Caki2 (cell line): ENCODE results near the gene TMEM18. TPM values are rescaled to one million over a fixed set of nuclear protein-coding genes. Genes with fewer than 3 reads are reported as not detected.

Experiments used
- DNase-seq: peaks from one replicate; pipeline ENCODE4 v3.0.0-alpha.2; 2015; ENCODE audit warnings: low read depth
- in situ Hi-C: cut with HindIII; loops from 2 replicates; pipeline ENCODE4 v1.10.0; 2016; ENCODE audit warnings: low sequenced_read_pairs, low pct_unique_long_range_greater_than_20kb, mixed read lengths
- total RNA-seq: library from RNA; depleted of rRNA; stranded (reverse); fragments of >200 nt; shearing (Covaris generic); gene quantifications from 2 replicates; pipeline ENCODE4 v1.2.3, GENCODE V29; 2014; ENCODE audit warnings: low replicate concordance

Gene TMEM18
- total RNA-seq, 1 experiment from 2014 or later: 31.3 TPM

GRCh38 chr2:628651-629050, 48.6 kb downstream of the TMEM18 start:
- in situ Hi-C loops: no loop called here
- no peak for DNase-seq

GRCh38 chr2:627926-628560, 49.2 kb downstream of the TMEM18 start:
- no peak for DNase-seq
- in situ Hi-C loops: no loop called here

GRCh38 chr2:627340-627709, 49.9 kb downstream of the TMEM18 start:
- in situ Hi-C loops: no loop called here
- DNase-seq: no peak

- in situ Hi-C loops: no loop called here
Observed at GRCh38 chr2:626491-627339, 50.5 kb downstream of the TMEM18 start.

GRCh38 chr2:625415-626333, 51.5 kb downstream of the TMEM18 start:
- DNase-seq: no peak
- in situ Hi-C loops: no loop called here

More at GRCh38 chr2:626491-627339, 50.5 kb downstream of the TMEM18 start:
- no peak for DNase-seq

GRCh38 chr2:624551-625347, 52.5 kb downstream of the TMEM18 start:
- in situ Hi-C loops: no loop called here
- DNase-seq: no peak

- DNase-seq: no peak
Observed at GRCh38 chr2:624096-624495, 53.1 kb downstream of the TMEM18 start.

GRCh38 chr2:623130-623922, 53.9 kb downstream of the TMEM18 start:
- in situ Hi-C loops: no loop called here
- no peak for DNase-seq

More at GRCh38 chr2:624096-624495, 53.1 kb downstream of the TMEM18 start:
- in situ Hi-C loops: no loop called here

GRCh38 chr2:622357-622756, 54.8 kb downstream of the TMEM18 start:
- in situ Hi-C loops: no loop called here

GRCh38 chr2:621303-622099, 55.7 kb downstream of the TMEM18 start:
- in situ Hi-C loops: no loop called here

More at GRCh38 chr2:622357-622756, 54.8 kb downstream of the TMEM18 start:
- DNase-seq: no peak

GRCh38 chr2:620471-621302, 56.5 kb downstream of the TMEM18 start:
- in situ Hi-C loops: no loop called here
- DNase-seq: no peak

More at GRCh38 chr2:621303-622099, 55.7 kb downstream of the TMEM18 start:
- DNase-seq: no peak

- no peak for DNase-seq
- in situ Hi-C loops: no loop called here
Observed at GRCh38 chr2:620004-620403, 57.2 kb downstream of the TMEM18 start.

GRCh38 chr2:618422-618990, 58.7 kb downstream of the TMEM18 start:
- in situ Hi-C loops: no loop called here
- no peak for DNase-seq

- in situ Hi-C loops: no loop called here
- no peak for DNase-seq
Observed at GRCh38 chr2:618005-618404, 59.2 kb downstream of the TMEM18 start.
